Endothelial cell of umbilical vein (primary cell): ENCODE data around the gene NLGN2. TPM values are rescaled to one million over a fixed set of nuclear protein-coding genes. Genes with fewer than 3 reads are reported as not detected.

ENCODE experiments used
- BruUV-seq: library from RNA; stranded (reverse); fragments of 400-500 nt; replicated peaks from 2 replicates; lab custom pipeline; 2021; lab: Mats Ljungman, UMichigan
- CTCF ChIA-PET: fragments of 300-600, 350-600 bp; sonication (Branson Sonifier 250); formaldehyde crosslinking; loops from one replicate; lab custom pipeline; 2021; ENCODE audit warnings: antibody characterized with exemption, inconsistent platforms; lab: Charles Lee
- POLR2A ChIA-PET: fragments of 300-600, 350-600 bp; sonication (Branson Sonifier 250); formaldehyde crosslinking; loops from one replicate; lab custom pipeline; 2021; ENCODE audit warnings: antibody characterized with exemption, inconsistent platforms; lab: Charles Lee
- DNase-seq: peaks from one replicate; pipeline ENCODE4 v3.0.0-alpha.2; 2011; ENCODE audit warnings: low read depth, low spot score
- FAIRE-seq: peaks from 2 replicates; lab custom pipeline; 2011; peaks lifted over from hg19 to GRCh38; lab: Jason Lieb, UNC
- H2AFZ ChIP-seq: 2 replicates; pipeline ENCODE4 v1.6.0; 2012; ENCODE audit warnings: low read depth, low read length, control low read depth, inconsistent platforms
- H3K27ac ChIP-seq: 2 replicates; pipeline ENCODE4 v1.5.1; 2011; ENCODE audit warnings: low read depth, mild to moderate bottlenecking, control low read depth, low read length, moderate library complexity; ENCODE audit not compliant: insufficient read depth
- H3K27me3 ChIP-seq, 2 experiments: 2 replicates each; pipeline versions ENCODE4 v1.6.0 to v1.6.1; 2011; ENCODE audit warnings: low read length in 2 of 2, mixed read lengths in 1 of 2; ENCODE audit not compliant: control insufficient read depth in 2 of 2, insufficient read depth in 2 of 2
- H3K36me3 ChIP-seq, 2 experiments: 2 replicates in 1 of 2; 3 replicates in 1 of 2; pipeline ENCODE4 v1.5.1; 2011; ENCODE audit warnings: low read length in 2 of 2, mild to moderate bottlenecking in 1 of 2, moderate library complexity in 1 of 2; ENCODE audit not compliant: control insufficient read depth in 2 of 2, insufficient read depth in 2 of 2; ENCODE audit errors: extremely low read depth in 1 of 2
- H3K4me1 ChIP-seq: 3 replicates; pipeline ENCODE4 v1.5.1; 2011; ENCODE audit warnings: mild to moderate bottlenecking, low read length; ENCODE audit not compliant: control insufficient read depth, insufficient read depth; ENCODE audit errors: extremely low read depth
- H3K4me2 ChIP-seq: 2 replicates; pipeline ENCODE4 v1.6.1; 2011; ENCODE audit warnings: low read length, control low read depth, mixed read lengths; ENCODE audit not compliant: insufficient read depth
- H3K4me3 ChIP-seq, 3 experiments: fragments of 200-600 bp in 1 of 3; sonication (generic), shearing (Covaris generic) in 1 of 3; replicated peaks in 1 of 3; 2 replicates each; pipeline ENCODE4 v1.5.1; 2011 to 2016; ENCODE audit warnings: control low read depth in 3 of 3, low read length in 3 of 3, mild to moderate bottlenecking in 2 of 3, inconsistent platforms in 1 of 3, low read depth in 1 of 3, moderate library complexity in 1 of 3; ENCODE audit not compliant: insufficient read depth in 1 of 3
- H3K79me2 ChIP-seq: 2 replicates; pipeline ENCODE4 v1.6.0; 2012; ENCODE audit warnings: low read length, inconsistent platforms; ENCODE audit not compliant: control insufficient read depth, insufficient read depth
- H3K9ac ChIP-seq: replicated peaks from 2 replicates; pipeline ENCODE3; 2011; ENCODE audit warnings: low read length, control low read depth; ENCODE audit not compliant: insufficient read depth; ENCODE audit errors: extremely low read depth
- H3K9me1 ChIP-seq: replicated peaks from 3 replicates; pipeline ENCODE4 v1.6.0; 2011; ENCODE audit warnings: mild to moderate bottlenecking, low read length; ENCODE audit not compliant: control insufficient read depth, insufficient read depth; ENCODE audit errors: extremely low read depth
- H3K9me3 ChIP-seq: replicated peaks from 2 replicates; pipeline ENCODE4 v1.5.1; 2012; ENCODE audit warnings: low read length, inconsistent platforms; ENCODE audit not compliant: control insufficient read depth, insufficient read depth
- H4K20me1 ChIP-seq: replicated peaks from 2 replicates; pipeline ENCODE3; 2011; ENCODE audit warnings: mild to moderate bottlenecking, low read length; ENCODE audit not compliant: control insufficient read depth, insufficient read depth; ENCODE audit errors: extremely low read depth
- CTCF ChIP-seq, 2 donors: IDR thresholded peaks; 1 replicate in 1 of 2; 2 replicates in 1 of 2; pipeline ENCODE4 v1.5.1; 2011; ENCODE audit warnings: low read length in 2 of 2, mild to moderate bottlenecking in 2 of 2, moderate library complexity in 2 of 2, control low read depth in 1 of 2, inconsistent platforms in 1 of 2, low read depth in 1 of 2; ENCODE audit not compliant: insufficient read depth in 1 of 2; ENCODE audit errors: extremely low read depth in 1 of 2
- EZH2 ChIP-seq: IDR thresholded peaks from 2 replicates; pipeline ENCODE4 v1.6.1; 2012; ENCODE audit warnings: borderline replicate concordance, low read depth, mild to moderate bottlenecking, moderate library complexity, low read length, inconsistent platforms; ENCODE audit not compliant: severe bottlenecking
- FOS ChIP-seq: IDR thresholded peaks from 2 replicates; pipeline ENCODE4 v1.6.1; 2011; ENCODE audit warnings: mild to moderate bottlenecking, low read length, moderate library complexity, borderline replicate concordance; ENCODE audit not compliant: insufficient read depth
- GATA2 ChIP-seq: IDR thresholded peaks from 2 replicates; pipeline ENCODE4 v1.7.0; 2011; ENCODE audit warnings: low read depth, mild to moderate bottlenecking, moderate library complexity, mixed read lengths, low read length; ENCODE audit not compliant: insufficient read length, insufficient read depth
- JUN ChIP-seq: IDR thresholded peaks from 2 replicates; pipeline ENCODE4 v1.6.1; 2011; ENCODE audit warnings: borderline replicate concordance, low read depth; ENCODE audit not compliant: insufficient read length, insufficient read depth
- MAX ChIP-seq: IDR thresholded peaks from 2 replicates; pipeline ENCODE4 v1.6.1; 2011; ENCODE audit not compliant: insufficient read depth, insufficient read length
- MYC ChIP-seq: IDR thresholded peaks from one replicate; pipeline ENCODE4 v1.6.1; 2011; ENCODE audit warnings: mild to moderate bottlenecking, low read depth, low read length
- POLR2A ChIP-seq: IDR thresholded peaks from 2 replicates; pipeline ENCODE4 v1.6.1; 2012; ENCODE audit warnings: low read depth, mild to moderate bottlenecking, control low read depth, low read length
- POLR2AphosphoS5 ChIP-seq: IDR thresholded peaks from 2 replicates; pipeline ENCODE4 v1.6.1; 2012; ENCODE audit warnings: low read depth, mild to moderate bottlenecking, control low read depth, low read length, moderate library complexity; ENCODE audit not compliant: insufficient read depth
- dilution Hi-C: fragments of 300-500 bp; cut with MboI; formaldehyde crosslinking; loops from one replicate; pipeline ENCODE4 v1.15.0; 2019; ENCODE audit warnings: low sequenced_read_pairs; ENCODE audit not compliant: extremely low pct_ligation_motif_present
- intact Hi-C: fragments of 100-400 bp; cut with micrococcal nuclease; formaldehyde crosslinking; loops from one replicate; pipeline ENCODE4 v1.10.0; 2022
- polyA plus RNA-seq, 4 experiments: library from polyadenylated mRNA; depleted of rRNA in 3 of 4; stranded (reverse) in 3 of 4; unstranded in 1 of 4; fragments of >200 nt; gene quantifications; 2 replicates each; pipeline versions ENCODE4 v1.2.1 to v1.2.3, GENCODE V29; 2011 to 2012; ENCODE audit warnings: missing spikeins in 1 of 4
- total RNA-seq: library from RNA; stranded (reverse); gene quantifications from 2 replicates; pipeline ENCODE4 v1.2.3, GENCODE V29; 2021

NLGN2 gene
- total and polyA plus RNA-seq, 2 donors (not counting 3 experiments of a cell fraction or from before 2014, with no cell fraction given) = 15.4 to 25.9 TPM

GRCh38 chr17:7440113-7440833 lies 32.6 kb downstream of the NLGN2 start:
- Histone ChIP-seq H3K4me1 (peaks cover 33% of the 10 kb centered on the region), H3K9ac (no peak overlapping the region), H3K27me3 (peaks cover 20 to 28% of the 10 kb centered on the region in 2 experiments), H2AFZ (peak overlapping the region; percentile 65), H3K9me1 (no peaks in the 10 kb centered on the region), H3K36me3 (no peaks in the 10 kb centered on the region), H4K20me1 (no peaks in the 10 kb centered on the region), H3K79me2 (no peaks in the 10 kb centered on the region), H3K4me2 (peak overlapping the region; percentile 63), H3K4me3 (peak overlapping the region; percentile 27 to 30 (median 29)), H3K27ac (no peak overlapping the region), H3K9me3 (no peaks in the 10 kb centered on the region)
- ChIA-PET POLR2A (interaction anchor here (1.1 to 1.6 kb wide), 3 partner anchors 39 to 134 kb away, joined by 3 to 6 read pairs (median 5); partner anchors contain the start of genes POLR2A and ZBTB4), CTCF (interaction anchor here (0.8 to 3.0 kb wide), 6 partner anchors 8 to 120 kb away, joined by 3 to 17 read pairs (median 3); partner anchors contain the start of gene PLSCR3)
- FAIRE-seq (peak; percentile 24), DNase-seq (peak; percentile 26)
- no TSS peak for BruUV-seq
- intact Hi-C loops = no loop called here
- dilution Hi-C loops = no loop called here
- TF ChIP-seq POLR2A = no peak
- no peak for TF ChIP-seq POLR2AphosphoS5
- TF ChIP-seq EZH2 = peak; percentile 81

- ChIA-PET POLR2A (interaction anchor here (0.6 to 1.6 kb wide), 4 partner anchors 38 to 133 kb away, joined by 3 to 6 read pairs (median 4); partner anchors contain the start of genes POLR2A and ZBTB4), CTCF (interaction anchor here (0.6 to 3.0 kb wide), 10 partner anchors 8 to 120 kb away, joined by 3 to 17 read pairs (median 3); partner anchors contain the start of gene PLSCR3)
- DNase-seq (peak; percentile 22), FAIRE-seq (peak; percentile 62)
- H4K20me1 ChIP-seq = no peaks in the 10 kb centered on the region
- H3K27me3 ChIP-seq = peaks cover 22 to 30% of the 10 kb centered on the region in 2 experiments
- H3K36me3 ChIP-seq = no peaks in the 10 kb centered on the region
- no TSS peak for BruUV-seq
- H3K9ac ChIP-seq = no peak overlapping the region
- peaks cover 28% of the 10 kb centered on the region for H3K4me1 ChIP-seq
- H3K9me1 ChIP-seq = no peaks in the 10 kb centered on the region
- intact Hi-C loops = no loop called here
- dilution Hi-C loops = no loop called here
- peak overlapping the region in 1 of 3 experiments; percentile 30 for H3K4me3 ChIP-seq
- no peak overlapping the region for H2AFZ ChIP-seq
- H3K79me2 ChIP-seq = no peaks in the 10 kb centered on the region
- H3K9me3 ChIP-seq = no peaks in the 10 kb centered on the region
- no peak overlapping the region for H3K27ac ChIP-seq
- no peak for TF ChIP-seq MAX
- TF ChIP-seq FOS = no peak
- TF ChIP-seq CTCF (IDR thresholded peaks at IDR 0.05; ENCODE audit: extremely low read depth in 1 of 2, insufficient read depth in 1 of 2, low read depth in 1 of 2, low read length in 2 of 2) = no peak
- TF ChIP-seq MYC = no peak
- TF ChIP-seq EZH2 = no peak
- TF ChIP-seq JUN = no peak
- TF ChIP-seq GATA2 = no peak
- no peak for TF ChIP-seq POLR2A
- no peak for TF ChIP-seq POLR2AphosphoS5
- peak overlapping the region; percentile 43 for H3K4me2 ChIP-seq
These were observed 33.2 kb downstream of the NLGN2 start for GRCh38 chr17:7440834-7441195.
